Islet precursor cell (in vitro differentiated cells): ENCODE results near the gene TMEM184A.
A peak's percentile ranks its signal among the peaks of the same experiment; 100 is the strongest.
"Not testable (repeated sequence)": the region's sequence is repeated elsewhere in the genome, so short reads cannot be mapped to it uniquely, and the experiment has no call there.

Experiments
- DNase-seq: peaks from one replicate; pipeline ENCODE4 v3.0.0-alpha.2; 2018

The TMEM184A gene

DNA sequence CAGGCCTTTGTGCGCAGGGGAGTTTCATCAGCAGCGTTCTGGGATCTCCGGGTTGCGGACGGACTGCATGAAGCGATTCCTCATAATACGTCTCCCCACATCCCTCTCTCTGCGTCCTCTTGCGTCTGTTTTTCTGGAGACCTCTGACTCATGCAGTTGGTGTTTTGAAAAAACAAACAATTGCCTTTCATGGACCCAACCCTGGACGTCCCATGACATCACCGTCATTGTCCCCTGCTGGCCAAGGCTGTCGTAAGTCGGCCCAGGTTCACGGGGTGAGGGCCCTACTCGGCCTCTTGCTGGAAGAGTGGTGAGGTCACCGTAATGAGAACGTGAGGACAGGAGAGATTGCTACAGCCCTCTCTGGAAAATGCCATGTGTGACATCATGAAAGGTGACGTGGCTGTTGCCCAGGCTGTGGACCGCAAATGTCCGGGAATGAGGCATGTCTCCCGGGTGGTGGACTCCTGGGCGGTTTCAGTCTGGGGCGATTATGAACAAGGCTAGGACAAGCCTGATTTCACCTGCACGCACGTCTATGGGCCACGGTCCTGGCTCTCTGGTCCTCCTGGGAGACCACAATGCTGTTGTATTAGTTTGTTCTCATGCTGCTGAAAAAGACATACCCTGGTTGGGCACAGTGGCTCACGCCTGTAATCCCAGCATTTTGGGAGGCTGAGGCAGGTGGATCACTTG is 35.3 kb downstream of the TMEM184A start:
- DNase-seq = peak; percentile 96

DNA sequence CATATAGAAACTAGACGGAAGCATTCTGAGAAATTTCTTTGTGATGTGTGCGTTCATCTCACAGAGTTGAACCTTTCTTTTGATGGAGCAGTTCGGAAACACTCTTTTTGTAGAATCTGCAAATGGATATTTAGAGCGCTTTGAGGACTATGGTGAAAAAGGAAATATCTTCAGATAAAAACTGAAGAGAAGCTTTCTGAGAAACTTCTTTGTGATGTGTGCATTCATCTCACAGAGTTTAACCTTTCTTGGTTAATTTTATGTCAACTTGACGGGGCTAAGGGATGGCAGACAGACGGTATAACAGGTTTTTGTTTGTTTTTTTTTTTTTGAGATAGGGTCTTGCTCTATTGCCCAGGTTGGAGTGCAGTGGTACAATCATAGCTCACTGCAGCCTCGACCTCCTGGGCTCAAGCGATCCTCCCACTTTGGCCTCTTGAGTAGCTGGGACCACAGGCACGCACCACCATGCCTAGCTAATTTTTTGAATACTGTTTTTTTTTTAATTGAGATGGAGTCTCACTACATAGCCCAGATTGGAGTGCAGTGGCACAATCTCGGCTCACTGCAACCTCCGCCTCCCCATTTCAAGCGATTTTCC is 36.6 kb downstream of the TMEM184A start:
- DNase-seq = not testable (repeated sequence)

DNA sequence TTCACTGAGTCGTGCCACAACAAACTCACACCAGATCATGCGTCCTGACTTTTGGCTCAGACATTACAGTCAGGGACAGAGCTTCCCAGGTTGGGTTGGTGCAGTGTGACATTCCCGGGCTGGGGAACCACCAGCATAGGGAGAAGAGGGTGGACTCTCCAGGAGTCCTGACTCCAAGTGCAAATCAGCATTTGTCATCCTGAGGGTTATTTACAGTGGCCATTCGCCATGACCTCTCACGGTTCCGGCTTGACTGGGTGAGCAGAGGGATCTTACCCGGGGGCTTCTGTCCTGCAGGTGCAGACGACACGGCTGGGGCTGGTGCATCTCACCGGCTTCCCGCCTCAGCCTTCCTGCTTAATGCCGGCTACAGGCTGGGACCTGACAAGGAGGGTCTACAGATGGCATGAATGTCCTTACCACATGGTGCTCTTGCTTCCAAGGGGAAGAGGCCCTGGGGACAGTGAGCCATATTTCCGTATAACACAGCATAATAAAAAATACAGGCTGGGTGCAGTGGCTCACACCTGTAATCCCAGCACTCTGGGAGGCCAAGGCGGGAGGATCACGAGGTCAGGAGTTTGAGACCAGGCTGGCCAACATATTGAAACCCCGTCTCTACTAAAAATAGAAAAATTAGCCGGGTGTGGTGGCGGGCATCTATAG is 39.3 kb downstream of the TMEM184A start:
- no peak for DNase-seq

GRCh38 chr7:1515509-1515967 is 40.5 kb downstream of the TMEM184A start:
- DNase-seq = not testable (repeated sequence)

- DNase-seq = no peak
These were observed 41.0 kb downstream of the TMEM184A start for GRCh38 chr7:1514995-1515401.

DNA sequence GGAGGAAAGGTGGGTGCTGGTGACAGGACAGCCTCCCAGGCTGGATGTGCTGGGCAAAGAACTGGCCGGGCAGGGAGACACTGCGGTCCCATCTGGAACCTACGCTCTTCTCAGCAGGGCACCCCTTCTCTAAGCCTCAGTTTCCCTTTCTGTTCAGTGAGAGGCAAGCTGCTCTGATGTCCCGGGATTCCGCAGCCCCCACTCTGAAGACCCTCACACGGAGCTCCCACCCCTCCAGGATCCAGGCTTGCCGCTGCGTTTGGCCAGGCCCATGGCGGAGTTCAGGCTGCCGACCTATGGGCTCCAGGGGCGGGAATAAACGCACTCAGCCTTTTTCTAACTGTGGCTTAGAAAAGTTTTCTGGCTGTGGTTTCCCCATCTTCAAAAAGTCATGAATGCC is 41.6 kb downstream of the TMEM184A start:
- DNase-seq = no peak

DNA sequence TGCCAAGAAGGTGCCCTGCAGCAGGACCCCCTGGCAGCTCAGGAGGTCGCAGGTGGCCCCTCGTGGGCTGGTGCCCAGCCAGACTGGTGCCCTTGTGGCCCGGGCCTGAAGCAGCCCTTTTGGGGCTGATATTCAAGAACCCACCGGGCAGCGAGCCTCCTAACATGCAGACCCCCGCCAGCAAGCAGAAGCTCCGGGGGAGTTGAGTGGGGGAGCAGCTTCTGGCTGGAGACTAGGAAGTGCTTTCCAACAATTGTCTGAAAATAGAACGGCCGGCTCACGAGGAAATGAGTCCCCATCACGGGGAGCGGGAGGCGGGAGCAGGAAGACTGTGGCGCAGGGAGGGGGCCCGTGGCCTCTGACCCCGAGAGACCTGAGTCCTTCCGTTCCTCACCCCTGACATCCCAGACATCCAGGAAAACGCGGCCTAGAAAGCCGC is 42.3 kb downstream of the TMEM184A start:
- no peak for DNase-seq

GRCh38 chr7:1512781-1513656 is 43.0 kb downstream of the TMEM184A start:
- DNase-seq = no peak

GRCh38 chr7:1511444-1512422 is 44.3 kb downstream of the TMEM184A start:
- no peak for DNase-seq

- no peak for DNase-seq
These were observed 45.2 kb downstream of the TMEM184A start for GRCh38 chr7:1510780-1511154.

- DNase-seq = no peak
These were observed 46.8 kb downstream of the TMEM184A start for GRCh38 chr7:1509226-1509625.

DNA sequence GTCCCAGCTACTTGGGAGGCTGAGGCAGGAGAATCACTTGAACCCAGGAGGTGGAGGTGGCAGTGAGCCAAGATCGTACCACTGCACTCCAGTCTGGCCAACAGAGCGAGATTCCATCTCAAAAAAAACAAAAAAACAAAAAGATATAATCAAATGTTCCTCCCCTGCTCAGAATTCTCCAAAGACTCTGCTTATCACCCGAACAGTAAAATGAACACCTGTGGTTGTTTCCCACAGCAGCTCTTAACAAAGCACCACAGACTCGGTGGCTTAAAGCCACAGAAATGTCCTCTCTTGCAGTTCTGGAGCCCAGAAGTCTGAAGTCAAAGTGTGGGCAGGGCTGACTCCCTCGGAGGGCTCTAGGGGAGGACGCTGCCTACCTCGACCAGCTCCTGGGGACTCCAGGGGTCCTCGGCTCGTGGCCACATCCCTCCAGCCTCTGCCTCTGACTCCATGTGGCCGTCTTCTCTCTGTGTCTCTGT is 47.7 kb downstream of the TMEM184A start:
- DNase-seq = no peak

- no peak for DNase-seq
These were observed 50.1 kb downstream of the TMEM184A start for GRCh38 chr7:1505731-1506550.

DNA sequence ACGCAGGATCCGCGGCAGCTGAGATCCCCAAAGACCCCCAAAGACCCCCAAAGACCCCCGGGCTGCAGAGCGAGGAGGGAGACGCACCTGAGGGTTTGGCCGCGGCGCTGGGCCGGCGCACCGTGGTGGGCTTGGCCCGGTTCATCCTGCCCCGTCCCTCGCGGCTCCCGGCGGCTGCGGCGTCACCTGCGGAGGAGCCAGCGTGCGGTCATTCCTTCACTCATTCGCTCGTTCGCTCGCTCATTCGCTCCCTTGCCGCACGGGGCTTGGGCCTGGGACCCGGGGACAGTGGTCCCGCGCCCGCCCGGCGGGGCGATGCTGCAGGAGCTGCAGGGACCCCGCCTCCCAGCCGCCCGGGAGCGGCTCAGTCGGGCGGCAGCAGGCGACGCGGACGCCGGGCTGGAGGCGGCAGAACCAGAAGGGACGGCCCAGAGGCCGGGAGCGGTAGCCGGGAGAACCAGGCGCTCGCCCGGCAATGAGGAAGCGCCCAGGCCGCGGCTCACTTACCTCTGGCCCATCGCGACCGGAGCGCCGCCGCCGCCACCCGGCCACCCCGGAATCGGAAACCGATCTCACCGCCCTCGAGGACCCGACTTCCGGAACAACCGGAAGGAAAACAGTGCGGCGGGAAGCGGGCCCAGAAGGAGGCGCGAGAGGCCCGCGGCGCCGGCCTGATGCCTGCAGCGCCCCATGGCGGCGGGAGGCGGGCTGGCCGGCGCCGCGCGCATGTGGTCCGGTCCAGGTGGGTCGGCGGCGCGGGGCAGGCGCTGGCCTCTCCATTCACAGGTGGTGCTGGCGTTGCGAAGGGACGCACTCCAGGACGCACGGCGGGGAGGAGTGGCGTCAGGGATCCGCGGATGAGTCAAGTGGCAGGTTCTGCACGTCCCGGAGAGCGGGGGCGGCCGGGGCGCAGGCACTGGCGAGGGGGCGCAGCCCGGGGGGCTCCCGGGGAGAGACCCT is 51.9 kb downstream of the TMEM184A start, which contains the start of gene INTS1:
Gene INTS1, minus strand, starts transcription at position 574 of the 960 bp plus-strand sequence. Its CDS starts 429 bp downstream, at position 145.
- peak; percentile 95 for DNase-seq

DNA sequence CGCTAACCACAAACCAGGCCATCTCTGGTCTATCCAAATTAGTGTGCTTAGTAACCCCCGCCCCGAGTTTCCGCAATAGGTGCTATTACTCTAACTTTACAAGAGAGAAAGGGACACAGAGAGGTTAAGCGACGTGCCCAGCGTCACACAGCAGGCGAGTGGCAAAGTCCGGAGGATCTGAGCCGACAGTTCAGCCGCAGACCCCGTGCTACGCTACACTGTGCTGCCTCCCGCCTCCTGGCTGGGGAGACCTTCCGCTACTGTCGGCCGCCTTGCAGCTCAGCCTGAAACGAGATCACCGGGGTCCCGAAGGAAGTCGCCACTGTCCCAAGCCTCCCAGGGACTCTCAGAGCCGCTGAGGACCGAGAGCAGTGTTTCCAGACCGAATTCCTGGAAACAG is 52.6 kb downstream of the TMEM184A start:
- DNase-seq = no peak

DNA sequence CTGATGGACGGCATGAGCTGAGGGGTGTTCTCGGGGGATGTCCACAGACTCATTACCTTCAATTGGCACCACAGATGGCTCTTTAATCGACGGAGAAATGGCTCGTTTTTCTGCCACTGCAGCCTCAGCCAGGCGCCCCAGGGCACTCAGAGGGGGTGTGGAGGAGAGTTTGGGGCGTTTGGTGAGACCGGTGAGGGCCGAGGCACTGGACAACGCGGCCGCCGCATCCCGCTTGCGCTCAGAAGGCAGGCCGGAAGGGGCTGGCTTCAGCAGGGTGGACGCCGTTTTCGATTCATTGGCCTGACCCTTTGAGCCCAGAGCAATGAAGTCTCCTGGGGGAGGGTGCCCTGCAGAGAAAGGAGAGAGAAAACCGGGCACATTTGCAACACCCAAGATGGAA is 53.2 kb downstream of the TMEM184A start:
- no peak for DNase-seq

DNA sequence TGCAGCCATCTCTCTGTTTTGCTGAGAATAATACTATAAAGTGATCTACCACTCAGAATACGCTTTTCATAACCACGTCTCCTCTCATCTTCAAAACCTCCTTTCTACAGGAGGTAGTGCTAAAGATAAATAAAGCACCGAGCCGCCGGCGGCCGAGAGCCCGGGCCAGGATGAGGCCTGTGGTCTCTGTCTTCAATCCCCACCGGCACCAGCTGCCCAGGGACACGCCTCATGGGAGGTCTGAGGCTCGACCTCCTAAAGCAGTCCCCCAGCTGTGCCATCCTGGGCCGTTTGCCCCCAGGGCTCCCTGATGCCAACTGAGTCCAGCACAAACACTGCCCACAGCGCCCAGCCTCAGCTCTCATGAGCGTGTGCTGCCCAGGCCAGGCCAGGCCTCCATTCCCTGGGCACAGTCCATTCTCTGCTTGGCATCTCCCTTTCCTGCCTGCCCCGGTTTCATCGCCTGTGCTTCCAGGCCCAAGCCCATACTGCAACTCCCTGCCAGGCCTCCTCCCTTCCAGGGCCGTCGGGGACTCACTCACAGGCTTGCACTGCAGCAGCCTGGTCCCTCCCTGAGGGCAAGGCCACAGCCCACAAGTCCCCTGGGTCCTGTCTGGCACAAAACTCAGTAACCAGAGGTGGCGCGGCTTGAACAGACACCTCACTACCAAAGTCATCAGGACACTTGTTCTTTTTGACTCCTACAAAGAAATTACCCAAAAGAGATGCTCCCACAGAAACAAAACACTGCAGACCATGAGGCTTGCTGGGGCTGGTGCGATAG is 54.3 kb downstream of the TMEM184A start:
- no peak for DNase-seq

DNA sequence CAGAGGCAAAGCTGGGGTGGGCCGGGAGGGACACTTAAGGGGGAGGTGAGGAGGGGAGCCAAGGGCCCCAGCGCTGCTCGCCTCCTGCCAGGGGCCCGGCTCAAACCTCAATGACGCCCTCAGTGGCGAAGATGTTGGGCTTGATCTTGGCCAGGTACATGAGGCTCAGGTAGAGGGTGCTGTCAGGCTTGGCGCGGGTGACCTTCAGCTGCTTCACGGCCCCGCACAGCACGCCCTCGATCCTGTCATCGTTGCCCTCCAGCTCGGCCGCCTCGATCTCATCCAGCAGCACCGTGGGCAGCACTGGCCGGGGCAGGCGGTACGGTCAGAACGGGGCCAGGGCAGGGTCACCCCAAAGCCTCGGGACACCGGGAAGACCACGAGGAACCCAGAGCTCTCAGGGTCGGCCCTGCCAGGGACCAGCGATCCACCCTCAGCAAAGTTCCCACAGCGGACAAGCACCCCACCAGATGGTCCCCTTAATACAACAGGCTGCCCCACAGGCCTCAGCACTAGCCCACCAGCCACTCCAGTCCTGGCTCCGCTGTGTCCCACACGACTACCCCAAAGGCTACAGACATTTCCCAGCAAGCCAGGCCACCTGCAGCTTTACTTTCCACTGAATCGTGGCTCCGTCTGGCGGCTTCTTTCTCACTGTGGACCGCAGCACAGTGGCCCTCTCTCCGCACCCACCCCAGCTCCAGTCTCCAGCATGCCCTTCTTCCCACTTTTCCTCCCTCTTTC is 55.8 kb downstream of the TMEM184A start:
- no peak for DNase-seq
